K562 (cell line): ENCODE data around the gene SLC9A1. TPM values are rescaled to one million over a fixed set of nuclear protein-coding genes. Genes with fewer than 3 reads are reported as not detected.

ENCODE experiments used
- CBFA2T3 ChIP-seq: fragments of 450-650 bp; IDR thresholded peaks from 2 replicates; pipeline ENCODE4 v1.6.1; 2017
- CBFB ChIP-seq: sonication (generic); formaldehyde crosslinking; IDR thresholded peaks from 2 replicates; pipeline ENCODE4 v1.4.0; 2020; ENCODE audit warnings: mild to moderate bottlenecking, missing genetic modification reagents
- DEAF1 ChIP-seq: fragments of 450-650 bp; formaldehyde crosslinking; IDR thresholded peaks from 2 replicates; pipeline ENCODE4 v1.4.0; 2020; ENCODE audit warnings: mild to moderate bottlenecking, moderate library complexity
- ETS1 ChIP-seq: conservative IDR thresholded peaks from 2 replicates; pipeline ENCODE4 v1.6.1; 2011; ENCODE audit warnings: low read depth, mild to moderate bottlenecking, low read length; ENCODE audit not compliant: control insufficient read depth
- HDGF ChIP-seq: fragments of 450-650 bp; IDR thresholded peaks from 2 replicates; pipeline ENCODE4 v1.6.1; 2016
- HNRNPLL ChIP-seq: fragments of 200-400 bp; formaldehyde crosslinking; IDR thresholded peaks from 2 replicates; pipeline ENCODE4 v1.6.1; 2017; ENCODE audit warnings: low read length, low read depth, mild to moderate bottlenecking; ENCODE audit not compliant: poor library complexity, severe bottlenecking
- MCM5 ChIP-seq: fragments of 450-650 bp; IDR thresholded peaks from 2 replicates; pipeline ENCODE4 v1.6.1; 2016; ENCODE audit warnings: low read depth
- MEF2A ChIP-seq: IDR thresholded peaks from 2 replicates; pipeline ENCODE4 v1.6.1; 2011; ENCODE audit warnings: low read depth, mild to moderate bottlenecking, low read length, moderate library complexity; ENCODE audit not compliant: control insufficient read depth
- NFE2L1 ChIP-seq: fragments of 450-650 bp; IDR thresholded peaks from 2 replicates; pipeline ENCODE4 v1.6.1; 2016; ENCODE audit warnings: missing genetic modification characterization, low read depth, mild to moderate bottlenecking, missing compliant biosample characterization, moderate library complexity, borderline replicate concordance
- POLR2A ChIP-seq: fragments of 450-650 bp; conservative IDR thresholded peaks from 2 replicates; pipeline ENCODE4 v1.6.1; 2016
- SMC3 ChIP-seq: conservative IDR thresholded peaks from 2 replicates; pipeline ENCODE4 v1.6.1; 2011; ENCODE audit warnings: low read depth, low read length, improper control_type of control experiment; ENCODE audit not compliant: insufficient read depth
- SP1 ChIP-seq: sonication (generic); formaldehyde crosslinking; IDR thresholded peaks from 2 replicates; pipeline ENCODE4 v1.8.1; 2022; ENCODE audit warnings: mild to moderate bottlenecking, missing genetic modification reagents
- SPI1 ChIP-seq: IDR thresholded peaks from 2 replicates; pipeline ENCODE4 v1.6.1; 2011; ENCODE audit warnings: low read depth, low read length, control low read depth, borderline replicate concordance
- STAG1 ChIP-seq: sonication (generic); formaldehyde crosslinking; IDR thresholded peaks from 2 replicates; pipeline ENCODE4 v1.5.0; 2020; ENCODE audit warnings: missing genetic modification reagents, borderline replicate concordance
- TBP ChIP-seq: optimal IDR thresholded peaks from 2 replicates; pipeline ENCODE3; 2011; ENCODE audit warnings: low read depth, low read length, improper control_type of control experiment
- TRIM24 ChIP-seq, 2 experiments: fragments of 450-650 bp; IDR thresholded peaks; 2 replicates each; pipeline ENCODE4 v1.6.1; 2016
- UBTF ChIP-seq, 2 experiments: IDR thresholded peaks; 2 replicates each; pipeline ENCODE4 v1.6.1; 2012; ENCODE audit warnings: improper control_type of control experiment in 2 of 2, low read depth in 2 of 2, low read length in 2 of 2, borderline replicate concordance in 1 of 2
- ZFPM2 ChIP-seq: fragments of 250-450 bp; sonication (Bioruptor Pico); IDR thresholded peaks from 2 replicates; pipeline ENCODE4 v1.5.1; 2022; ENCODE audit warnings: mild to moderate bottlenecking
- ZNF165 ChIP-seq: fragments of 250-450 bp; sonication (Bioruptor Pico); IDR thresholded peaks from 2 replicates; pipeline ENCODE4 v1.4.0; 2020; ENCODE audit warnings: borderline replicate concordance
- polyA plus RNA-seq, 8 experiments: library from polyadenylated mRNA; depleted of rRNA in 4 of 8; stranded (reverse) in 5 of 8; unstranded in 3 of 8; fragments of >200 nt; fragmentation: Nextera tagmentation in 2 of 8; fragmentation: Illumina TruSeq in 1 of 8; extraction: Ambion mirVana in 2 of 8; extraction: Trizol in 1 of 8; gene quantifications; 2 replicates each; pipeline versions ENCODE4 v1.2.1 to v1.2.3, GENCODE V29; 2011 to 2014; ENCODE audit warnings: inconsistent platforms in 1 of 8, missing spikeins in 1 of 8
- total RNA-seq, 7 experiments: library from RNA; depleted of rRNA in 6 of 7; stranded (reverse); fragments of >200 nt in 6 of 7; fragmentation: Illumina TruSeq in 2 of 7; extraction: Trizol in 2 of 7; gene quantifications; 2 replicates each; pipeline versions ENCODE4 v1.2.1 to v1.2.3, GENCODE V29; 2011 to 2021; ENCODE audit warnings: low replicate concordance in 1 of 7
- TF ChIP-seq, protein P1 (sequence below), 2 experiments: fragments of 150-350 bp in 1 of 2; IDR thresholded peaks; 2 replicates each; pipeline ENCODE4 v1.6.1; 2012 to 2016; ENCODE audit warnings: low read depth in 2 of 2, low read length in 2 of 2, mild to moderate bottlenecking in 1 of 2, moderate library complexity in 1 of 2

Gene SLC9A1
- total and polyA plus RNA-seq, 9 of the 15 experiments (the other 6 are each of a cell fraction or from before 2014, with no cell fraction given) = 0.59 to 14.4 (median 2.0) TPM

DNA sequence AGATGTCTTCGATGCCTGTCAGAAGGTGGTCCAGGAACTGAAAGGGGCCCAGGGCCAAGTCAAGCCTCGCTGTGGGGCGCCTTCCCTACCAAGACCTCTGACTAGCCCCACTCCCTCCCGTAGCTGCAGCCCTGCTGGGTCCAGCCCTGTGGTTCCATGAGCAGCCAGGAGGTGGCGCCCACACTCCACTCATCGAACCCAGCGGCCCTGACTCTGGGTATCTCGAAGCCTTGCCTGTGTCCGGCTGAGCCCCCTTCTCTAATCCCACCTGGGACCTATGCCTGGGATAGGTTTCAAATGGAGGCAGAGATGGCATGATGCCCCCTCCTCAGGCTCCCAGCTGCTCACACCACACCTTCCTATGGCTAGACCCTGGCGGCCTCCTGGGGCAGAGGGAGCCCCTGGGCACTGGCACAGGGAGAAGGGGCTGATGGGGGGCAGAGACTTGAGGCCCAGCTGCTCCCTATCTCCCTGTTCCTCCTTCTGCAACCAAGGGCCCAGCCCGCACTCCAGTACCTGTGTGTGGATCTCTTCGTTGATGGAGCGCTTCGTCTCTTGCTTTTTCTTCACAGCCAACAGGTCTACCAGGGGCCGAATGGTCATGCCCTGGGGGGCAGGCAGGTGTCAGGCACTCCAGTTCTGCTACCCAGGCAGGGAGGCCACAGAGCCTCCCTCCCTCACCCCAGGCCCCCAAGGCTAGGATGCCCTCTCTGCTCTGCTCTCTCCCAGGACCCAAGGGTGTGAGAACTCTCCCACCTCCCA is 52.0 kb downstream of the SLC9A1 start (continued):
- TF ChIP-seq DEAF1 (peak; percentile 84), TBP (peak; percentile 38), MEF2A (no peak), CBFB (CRISPR knock-in tag) (peak; percentile 49; the same call in 1 of the 2 replicates), ETS1 (0 out of 2 replicates have a peak, but pooled peaks have one; percentile 29), CBFA2T3 (no peak), MCM5 (no peak), STAG1 (peak; percentile 98), HDGF (0 out of 2 replicates have a peak, but pooled peaks have one; percentile 84), HNRNPLL (no peak), POLR2A (no peak), SMC3 (peak; percentile 98), SPI1 (no peak), ZFPM2 (CRISPR knock-in tag) (no peak), UBTF (IDR thresholded peaks at IDR 0.05; ENCODE audit: borderline replicate concordance in 1 of 2, low read depth in 2 of 2, low read length in 2 of 2) (no peak), TRIM24 (IDR thresholded peaks at IDR 0.05) (no peak), NFE2L1 (tag) (no peak), SP1 (CRISPR knock-in tag) (peak; percentile 49; the same call in 1 of the 2 replicates), ZNF165 (CRISPR knock-in tag) (no peak)
- TF ChIP-seq, protein P1, sequence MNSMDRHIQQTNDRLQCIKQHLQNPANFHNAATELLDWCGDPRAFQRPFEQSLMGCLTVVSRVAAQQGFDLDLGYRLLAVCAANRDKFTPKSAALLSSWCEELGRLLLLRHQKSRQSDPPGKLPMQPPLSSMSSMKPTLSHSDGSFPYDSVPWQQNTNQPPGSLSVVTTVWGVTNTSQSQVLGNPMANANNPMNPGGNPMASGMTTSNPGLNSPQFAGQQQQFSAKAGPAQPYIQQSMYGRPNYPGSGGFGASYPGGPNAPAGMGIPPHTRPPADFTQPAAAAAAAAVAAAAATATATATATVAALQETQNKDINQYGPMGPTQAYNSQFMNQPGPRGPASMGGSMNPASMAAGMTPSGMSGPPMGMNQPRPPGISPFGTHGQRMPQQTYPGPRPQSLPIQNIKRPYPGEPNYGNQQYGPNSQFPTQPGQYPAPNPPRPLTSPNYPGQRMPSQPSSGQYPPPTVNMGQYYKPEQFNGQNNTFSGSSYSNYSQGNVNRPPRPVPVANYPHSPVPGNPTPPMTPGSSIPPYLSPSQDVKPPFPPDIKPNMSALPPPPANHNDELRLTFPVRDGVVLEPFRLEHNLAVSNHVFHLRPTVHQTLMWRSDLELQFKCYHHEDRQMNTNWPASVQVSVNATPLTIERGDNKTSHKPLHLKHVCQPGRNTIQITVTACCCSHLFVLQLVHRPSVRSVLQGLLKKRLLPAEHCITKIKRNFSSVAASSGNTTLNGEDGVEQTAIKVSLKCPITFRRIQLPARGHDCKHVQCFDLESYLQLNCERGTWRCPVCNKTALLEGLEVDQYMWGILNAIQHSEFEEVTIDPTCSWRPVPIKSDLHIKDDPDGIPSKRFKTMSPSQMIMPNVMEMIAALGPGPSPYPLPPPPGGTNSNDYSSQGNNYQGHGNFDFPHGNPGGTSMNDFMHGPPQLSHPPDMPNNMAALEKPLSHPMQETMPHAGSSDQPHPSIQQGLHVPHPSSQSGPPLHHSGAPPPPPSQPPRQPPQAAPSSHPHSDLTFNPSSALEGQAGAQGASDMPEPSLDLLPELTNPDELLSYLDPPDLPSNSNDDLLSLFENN (IDR thresholded peaks at IDR 0.05; ENCODE audit: low read depth in 2 of 2, low read length in 2 of 2) = 0 out of 4 replicates have a peak, but pooled peaks of 1 of the 2 experiments have one; percentile 40
